ENCODE data around the gene GANC.
A peak's percentile ranks its signal among the peaks of the same experiment; 100 is the strongest.

GANC gene

DNA sequence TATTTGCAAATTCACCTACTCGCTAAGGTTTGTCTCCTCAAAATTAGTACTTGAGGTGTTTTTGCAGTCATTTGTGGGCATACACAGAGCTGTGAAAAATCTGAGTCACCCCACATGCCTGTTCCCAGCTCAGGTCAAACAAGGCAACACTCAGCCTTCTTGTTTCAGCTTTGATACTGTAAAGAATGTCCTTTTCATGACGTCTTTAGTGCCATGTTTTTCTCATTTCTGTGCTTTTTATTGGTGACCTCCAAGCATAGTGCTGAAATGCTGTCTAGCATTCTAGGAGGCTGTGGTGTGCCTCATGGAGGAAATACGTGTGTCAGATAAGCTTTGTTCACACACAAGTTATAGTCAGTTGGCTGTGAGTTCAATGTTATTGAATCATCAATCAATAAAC is 95.1 kb downstream of the GANC start:
- DNase-seq (ENCODE audit: low read depth in 2 of 2) = peak; percentile 22 to 31
- no peak for TF ChIP-seq CTCF (IDR thresholded peaks at IDR 0.05; ENCODE audit: low read depth, low read length)
- no peak overlapping the region for H3K4me3 ChIP-seq (replicated peaks in 1 of 2; ENCODE audit: low read depth in 2 of 2, low read length in 2 of 2)

- DNase-seq (ENCODE audit: low read depth in 2 of 2) = peak; percentile 39 to 69
- H3K4me3 ChIP-seq (replicated peaks in 1 of 2; ENCODE audit: low read depth in 2 of 2, low read length in 2 of 2) = no peak overlapping the region
- TF ChIP-seq CTCF (IDR thresholded peaks at IDR 0.05; ENCODE audit: low read depth, low read length) = peak; percentile 36
These were observed 98.1 kb downstream of the GANC start for GRCh38 chr15:42371096-42371495.

DNA sequence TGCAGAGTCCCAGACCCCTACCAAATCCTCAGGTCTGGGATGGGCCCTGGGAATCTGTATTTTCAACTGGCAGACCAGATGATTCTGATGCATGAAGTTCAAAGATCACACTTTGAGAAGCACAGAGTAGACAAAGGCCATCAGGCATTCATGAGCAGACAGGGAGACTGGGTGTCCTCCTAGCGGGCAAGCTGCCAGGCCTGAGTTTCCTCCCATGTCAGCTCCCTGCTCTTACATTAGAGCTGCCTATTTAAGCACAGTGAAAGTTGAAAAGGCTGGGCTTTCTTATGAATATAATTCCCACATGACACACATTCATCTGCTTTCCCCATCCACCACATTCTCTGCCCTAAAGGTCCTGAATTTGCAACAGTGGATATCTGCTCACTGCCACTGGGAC is 100.3 kb downstream of the GANC start:
- peak; percentile 14 to 18 for DNase-seq (ENCODE audit: low read depth in 2 of 2)
- no peak for TF ChIP-seq CTCF (IDR thresholded peaks at IDR 0.05; ENCODE audit: low read depth, low read length)

DNA sequence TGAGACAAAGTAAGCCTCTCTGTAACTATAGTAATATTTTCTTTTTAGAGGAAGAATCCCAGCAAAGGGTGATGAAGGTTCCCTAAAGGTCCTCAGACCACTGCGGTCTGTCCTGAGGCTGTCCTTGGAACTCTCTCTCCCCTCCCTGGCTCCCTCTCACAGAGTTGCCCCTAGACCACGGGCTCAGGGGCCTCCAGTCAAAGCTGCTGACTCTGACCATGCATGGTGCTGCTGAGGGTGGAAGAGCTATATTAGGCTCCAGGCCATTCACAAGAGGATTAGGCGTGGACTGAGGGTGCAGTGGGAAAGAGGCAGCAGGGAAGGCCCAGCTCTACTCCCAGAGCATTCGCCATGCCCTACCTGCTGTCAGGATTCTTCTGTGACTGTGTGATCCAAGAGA is 100.9 kb downstream of the GANC start:
- no peak for DNase-seq (ENCODE audit: low read depth in 2 of 2)
- no peak overlapping the region for H3K4me3 ChIP-seq (replicated peaks in 1 of 2; ENCODE audit: low read depth in 2 of 2, low read length in 2 of 2)
- no peak for TF ChIP-seq CTCF (IDR thresholded peaks at IDR 0.05; ENCODE audit: low read depth, low read length)

More for the DNA sequence above, 100.3 kb downstream of the GANC start:
- H3K4me3 ChIP-seq (replicated peaks in 1 of 2; ENCODE audit: low read depth in 2 of 2, low read length in 2 of 2) = no peak overlapping the region

DNA sequence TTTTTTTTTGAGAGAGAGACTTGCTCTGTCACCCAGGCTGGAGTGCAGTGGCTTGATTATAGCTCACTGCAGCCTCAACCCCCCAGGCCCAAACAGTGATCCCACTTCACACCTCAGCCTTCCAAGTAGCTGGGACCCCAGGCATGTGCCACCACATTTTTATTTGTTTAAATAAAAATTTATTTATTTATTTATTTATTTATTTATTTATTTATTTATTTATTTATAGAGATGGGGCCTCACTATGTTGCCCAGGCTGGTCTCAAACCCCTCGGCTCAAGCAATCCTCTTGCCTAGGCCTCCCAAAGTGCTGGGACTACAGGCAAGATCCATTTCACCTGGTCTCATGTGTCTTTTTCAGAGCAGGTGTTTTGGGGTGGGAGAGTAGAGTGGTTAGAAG is 101.8 kb downstream of the GANC start:
- DNase-seq (ENCODE audit: low read depth in 2 of 2) = no peak
- TF ChIP-seq CTCF (IDR thresholded peaks at IDR 0.05; ENCODE audit: low read depth, low read length) = no peak
- no peak overlapping the region for H3K4me3 ChIP-seq (replicated peaks in 1 of 2; ENCODE audit: low read depth in 2 of 2, low read length in 2 of 2)

- no peak for DNase-seq (ENCODE audit: low read depth in 2 of 2)
- no peak for TF ChIP-seq CTCF (IDR thresholded peaks at IDR 0.05; ENCODE audit: low read depth, low read length)
- no peak overlapping the region for H3K4me3 ChIP-seq (replicated peaks in 1 of 2; ENCODE audit: low read depth in 2 of 2, low read length in 2 of 2)
These were observed 102.3 kb downstream of the GANC start for GRCh38 chr15:42375252-42375651.

GRCh38 chr15:42375941-42376340 is 102.9 kb downstream of the GANC start:
- DNase-seq (ENCODE audit: low read depth in 2 of 2) = no peak
- no peak for TF ChIP-seq CTCF (IDR thresholded peaks at IDR 0.05; ENCODE audit: low read depth, low read length)
- H3K4me3 ChIP-seq (replicated peaks in 1 of 2; ENCODE audit: low read depth in 2 of 2, low read length in 2 of 2) = no peak overlapping the region
